ENCODE data around the gene CNOT2. TPM values are rescaled to one million over a fixed set of nuclear protein-coding genes. Genes with fewer than 3 reads are reported as not detected.

Gene CNOT2
- total RNA-seq, 1 experiment from 2014 or later: 49.3 TPM

- Histone ChIP-seq H3K9me3 (ENCODE audit: control insufficient read depth, insufficient read depth, low read depth, low read length) (no peaks in the 10 kb centered on the region), H3K27ac (ENCODE audit: low read length) (no peak overlapping the region), H3K4me1 (ENCODE audit: control insufficient read depth, insufficient read depth, low read length) (no peaks in the 10 kb centered on the region), H3K4me3 (ENCODE audit: low read depth in 2 of 2, low read length in 2 of 2) (no peak overlapping the region), H3K36me3 (ENCODE audit: control insufficient read depth, insufficient read depth, low read length) (peaks cover 9% of the 10 kb centered on the region; the same call in 1 of the 2 replicates), H3K27me3 (ENCODE audit: control insufficient read depth, insufficient read depth, low read length) (no peaks in the 10 kb centered on the region)
- no peak for TF ChIP-seq REST (IDR thresholded peaks at IDR 0.05; ENCODE audit: insufficient read depth in 1 of 2, low read depth in 2 of 2, low read length in 1 of 2)
- no peak for TF ChIP-seq CTCF (IDR thresholded peaks at IDR 0.05)
- TF ChIP-seq TCF7L2 (IDR thresholded peaks at IDR 0.05; ENCODE audit: low read depth, low read length): no peak
- TF ChIP-seq SIN3A (IDR thresholded peaks at IDR 0.05; ENCODE audit: borderline replicate concordance, insufficient read depth, low read depth, low read length): no peak
- TF ChIP-seq POLR2AphosphoS5 (IDR thresholded peaks at IDR 0.05; ENCODE audit: low read depth, low read length): no peak
- ChIA-PET POLR2A (no interaction called here), CTCF (no interaction called here)
- intact Hi-C loops (cut with micrococcal nuclease; ENCODE audit: unreplicated experiment) (no loop called here), in situ Hi-C loops (cut with HindIII; ENCODE audit: low pct_unique_long_range_greater_than_20kb, low sequenced_read_pairs) (no loop called here)
- ATAC-seq: no peak
- no TSS peak for BruUV-seq (replicated peaks)
- no peak for DNase-seq (ENCODE audit: low read depth, low spot score)
Observed at GRCh38 chr12:70283232-70283631, 40.0 kb downstream of the CNOT2 start.

- in situ Hi-C loops (cut with HindIII; ENCODE audit: low pct_unique_long_range_greater_than_20kb, low sequenced_read_pairs) (no loop called here), intact Hi-C loops (cut with micrococcal nuclease; ENCODE audit: unreplicated experiment) (no loop called here)
- DNase-seq (ENCODE audit: low read depth, low spot score): no peak
- no TSS peak for BruUV-seq (replicated peaks)
- no peak for ATAC-seq
- H3K4me3 ChIP-seq (ENCODE audit: low read depth in 2 of 2, low read length in 2 of 2): no peak overlapping the region
- no peaks in the 10 kb centered on the region for H3K9me3 ChIP-seq (ENCODE audit: control insufficient read depth, insufficient read depth, low read depth, low read length)
- H3K27me3 ChIP-seq (ENCODE audit: control insufficient read depth, insufficient read depth, low read length): no peaks in the 10 kb centered on the region
- TF ChIP-seq TCF7L2 (IDR thresholded peaks at IDR 0.05; ENCODE audit: low read depth, low read length) (no peak), CTCF (IDR thresholded peaks at IDR 0.05) (no peak), POLR2AphosphoS5 (IDR thresholded peaks at IDR 0.05; ENCODE audit: low read depth, low read length) (no peak), REST (IDR thresholded peaks at IDR 0.05; ENCODE audit: insufficient read depth in 1 of 2, low read depth in 2 of 2, low read length in 1 of 2) (no peak), SIN3A (IDR thresholded peaks at IDR 0.05; ENCODE audit: borderline replicate concordance, insufficient read depth, low read depth, low read length) (no peak)
- no peak overlapping the region for H3K27ac ChIP-seq (ENCODE audit: low read length)
- H3K36me3 ChIP-seq (ENCODE audit: control insufficient read depth, insufficient read depth, low read length): peaks cover 5% of the 10 kb centered on the region; the same call in 1 of the 2 replicates
- CTCF ChIA-PET: no interaction called here
- no peaks in the 10 kb centered on the region for H3K4me1 ChIP-seq (ENCODE audit: control insufficient read depth, insufficient read depth, low read length)
- POLR2A ChIA-PET: no interaction called here
Observed at GRCh38 chr12:70288817-70289216, 45.6 kb downstream of the CNOT2 start.
